ENCODE measurements around the gene PITHD1. TPM values are rescaled to one million over a fixed set of nuclear protein-coding genes. Genes with fewer than 3 reads are reported as not detected.
"Not testable (repeated sequence)": the region's sequence is repeated elsewhere in the genome, so short reads cannot be mapped to it uniquely, and the experiment has no call there.

Gene PITHD1
- total and polyA plus RNA-seq, 9 donors: 33.4 to 44.5 (median 38.7) TPM

DNA sequence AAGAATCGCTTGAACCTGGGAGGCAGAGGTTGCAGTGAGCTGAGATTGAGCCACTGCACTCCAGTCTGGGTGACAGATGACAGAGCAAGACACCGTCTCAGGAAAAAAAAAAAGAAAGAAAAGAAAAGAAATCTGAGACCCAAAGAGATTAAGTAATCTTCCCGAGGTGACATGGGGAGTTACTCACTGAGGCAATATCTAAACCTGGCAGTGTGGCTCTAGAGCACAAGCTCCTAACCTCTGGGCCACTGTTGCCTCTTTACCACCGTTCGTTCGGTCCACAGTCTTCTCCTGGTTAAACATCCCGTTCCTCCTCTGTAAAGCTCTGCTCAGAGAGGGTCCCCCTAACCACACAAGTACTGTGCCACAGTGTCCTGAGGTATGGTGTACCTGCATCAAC, 45.5 kb downstream of the PITHD1 start:
- H3K27ac ChIP-seq (ENCODE audit: low read length): no peak overlapping the region
- H3K36me3 ChIP-seq (ENCODE audit: control insufficient read depth, insufficient read depth, low read length): no peaks in the 10 kb centered on the region
- peaks cover 9% of the 10 kb centered on the region for H3K4me1 ChIP-seq (ENCODE audit: control insufficient read depth, insufficient read depth, low read length)
- no peak for DNase-seq
- 70% methylated on average over 3 of the region's 7 CpGs for WGBS (ENCODE audit: insufficient coverage)
- no peaks in the 10 kb centered on the region for H3K27me3 ChIP-seq (ENCODE audit: control insufficient read depth, insufficient read depth, low read length)
- no peaks in the 10 kb centered on the region for H3K9me3 ChIP-seq (replicated peaks; ENCODE audit: control insufficient read depth, low read depth, low read length)
- peak overlapping the region; percentile 88 for H3K4me3 ChIP-seq (ENCODE audit: low read length)

DNA sequence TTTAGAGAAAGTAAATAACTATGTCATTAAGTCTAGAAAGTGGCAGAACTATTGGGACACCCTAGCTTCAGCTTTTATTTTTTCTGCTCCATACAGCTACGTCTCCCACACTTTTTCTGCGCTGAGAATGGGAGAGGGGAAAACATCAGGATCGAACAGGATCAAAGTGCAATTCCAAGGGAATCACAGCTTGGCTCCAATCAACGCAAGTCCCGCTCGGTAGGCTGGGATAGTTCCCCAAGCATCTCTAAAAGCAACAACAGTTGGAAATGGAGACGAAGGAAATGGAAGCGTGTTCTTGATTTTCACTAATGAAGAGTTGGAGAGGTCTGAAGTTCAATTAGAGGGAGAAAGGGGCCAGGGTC, 46.5 kb downstream of the PITHD1 start:
- H3K27ac ChIP-seq (ENCODE audit: low read length): peak overlapping the region; percentile 93
- H3K9me3 ChIP-seq (replicated peaks; ENCODE audit: control insufficient read depth, low read depth, low read length): no peaks in the 10 kb centered on the region
- no peak for DNase-seq
- H3K27me3 ChIP-seq (ENCODE audit: control insufficient read depth, insufficient read depth, low read length): no peaks in the 10 kb centered on the region
- 0% methylated on average over 5 of the region's 8 CpGs for WGBS (ENCODE audit: insufficient coverage)
- H3K4me3 ChIP-seq (ENCODE audit: low read length): peak overlapping the region; percentile 88
- peaks cover 9% of the 10 kb centered on the region for H3K4me1 ChIP-seq (ENCODE audit: control insufficient read depth, insufficient read depth, low read length)
- H3K36me3 ChIP-seq (ENCODE audit: control insufficient read depth, insufficient read depth, low read length): no peaks in the 10 kb centered on the region

DNA sequence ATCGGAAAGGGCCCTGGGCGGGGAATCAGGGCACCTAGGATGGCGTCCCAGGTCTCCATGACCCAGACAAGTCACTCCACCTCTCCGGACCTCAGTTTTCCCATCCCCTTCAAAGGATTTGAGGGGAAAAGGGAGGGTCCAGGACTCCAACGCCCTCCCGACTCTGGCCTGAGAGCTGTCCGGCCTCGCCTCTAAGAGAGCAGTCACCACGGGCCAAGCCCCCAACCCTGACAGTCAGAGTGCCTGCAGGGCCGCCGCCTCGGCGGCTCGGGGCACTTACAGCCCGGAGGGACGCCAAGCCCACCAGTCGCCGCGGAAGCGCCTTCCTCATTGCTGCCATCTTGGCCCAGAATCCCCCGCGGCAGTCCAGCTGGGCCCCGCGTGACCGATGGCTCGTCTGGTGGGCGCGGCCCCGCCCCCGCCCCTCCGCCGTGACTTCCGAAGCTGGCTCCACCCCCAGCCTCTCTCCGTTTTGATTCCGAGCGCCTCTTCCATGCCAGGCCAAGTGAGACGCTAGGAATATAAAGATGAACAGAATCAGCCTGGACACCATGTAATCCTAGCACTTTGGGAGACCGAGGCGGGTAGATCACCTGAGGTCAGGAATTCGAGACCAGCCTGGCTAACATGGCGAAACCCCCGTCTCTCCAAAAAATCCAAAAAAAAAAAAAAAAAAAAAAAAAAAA, 47.0 kb downstream of the PITHD1 start, which contains the start of gene HMGCL:
TSS of gene HMGCL (minus strand) at position 354 of the 686 bp plus-strand sequence. CDS start at position 340, 14 bp downstream.
- DNase-seq: peak; percentile 97
- H3K27ac ChIP-seq (ENCODE audit: low read length): peak within 1 kb of the TSS; percentile 93
- WGBS (ENCODE audit: insufficient coverage): 0% methylated on average over 24 of the region's 42 CpGs

DNA sequence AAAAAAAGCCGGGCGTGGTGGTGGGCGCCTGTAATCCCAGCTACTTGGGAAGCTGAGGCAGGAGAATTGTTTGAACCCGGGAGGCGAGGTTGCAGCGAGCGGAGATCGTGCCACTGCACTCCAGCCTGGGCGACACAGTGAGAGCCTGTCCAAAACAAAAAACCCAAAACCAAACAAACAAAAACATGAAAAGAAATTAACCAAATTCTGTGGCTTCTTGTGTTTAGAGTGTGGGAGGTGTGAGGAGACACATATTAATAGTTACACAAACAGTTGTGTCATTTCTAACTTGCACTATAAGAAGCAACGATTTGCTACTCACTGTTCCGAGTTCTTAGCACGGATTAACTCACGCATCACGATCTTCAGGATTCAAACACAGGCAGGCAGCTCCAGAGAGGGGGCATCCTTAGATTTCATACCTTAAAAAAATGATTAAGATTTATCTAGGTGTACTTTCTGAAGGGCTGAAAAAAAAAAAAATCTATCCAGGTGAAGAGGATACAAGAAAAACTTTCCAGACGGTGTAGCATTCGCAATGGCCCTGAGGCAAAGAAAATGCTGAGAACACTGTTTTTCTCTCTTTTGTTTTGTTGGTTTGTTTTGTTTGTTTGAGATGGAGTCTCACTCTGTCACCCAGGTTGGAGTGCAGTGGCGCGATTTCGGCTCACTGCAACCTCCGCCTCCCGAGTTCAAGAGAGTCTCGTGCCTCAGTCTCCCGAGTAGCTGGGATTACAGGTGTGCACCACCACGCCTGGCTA, 47.7 kb downstream of the PITHD1 start:
- Histone ChIP-seq H3K9me3 (replicated peaks; ENCODE audit: control insufficient read depth, low read depth, low read length) (no peaks in the 10 kb centered on the region), H3K4me3 (ENCODE audit: low read length) (peak overlapping the region; percentile 88), H3K36me3 (ENCODE audit: control insufficient read depth, insufficient read depth, low read length) (no peaks in the 10 kb centered on the region), H3K27me3 (ENCODE audit: control insufficient read depth, insufficient read depth, low read length) (no peaks in the 10 kb centered on the region), H3K4me1 (ENCODE audit: control insufficient read depth, insufficient read depth, low read length) (peaks cover 9% of the 10 kb centered on the region), H3K27ac (ENCODE audit: low read length) (peak overlapping the region; percentile 83)
- DNase-seq: no peak
- WGBS (ENCODE audit: insufficient coverage): 84% methylated on average over 9 of the region's 24 CpGs

More for the DNA sequence above, 47.0 kb downstream of the PITHD1 start, which contains the start of gene HMGCL:
- H3K36me3 ChIP-seq (ENCODE audit: control insufficient read depth, insufficient read depth, low read length): no peaks in the 10 kb centered on the region
- H3K9me3 ChIP-seq (replicated peaks; ENCODE audit: control insufficient read depth, low read depth, low read length): no peaks in the 10 kb centered on the region
- no peaks in the 10 kb centered on the region for H3K27me3 ChIP-seq (ENCODE audit: control insufficient read depth, insufficient read depth, low read length)
- peaks cover 9% of the 10 kb centered on the region for H3K4me1 ChIP-seq (ENCODE audit: control insufficient read depth, insufficient read depth, low read length)
- H3K4me3 ChIP-seq (ENCODE audit: low read length): peak within 1 kb of the TSS; percentile 88

DNA sequence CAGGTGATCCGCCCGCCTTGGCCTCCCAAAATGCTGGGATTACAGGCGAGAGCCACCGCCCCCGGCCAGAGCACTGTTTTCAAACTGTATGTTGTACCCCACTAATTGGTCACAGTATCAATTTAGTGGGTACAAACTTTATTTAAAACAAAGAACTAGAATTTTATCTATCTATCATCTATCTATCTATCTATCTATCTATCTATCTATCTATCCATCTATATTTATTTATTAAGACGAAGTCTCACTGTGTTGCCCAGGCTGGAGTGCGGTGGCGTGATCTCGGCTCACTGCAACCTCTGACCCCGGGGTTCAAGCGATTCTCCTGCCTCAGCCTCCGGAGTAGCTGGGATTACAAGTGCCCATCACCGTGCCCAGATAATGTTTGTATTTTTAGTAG, 48.4 kb downstream of the PITHD1 start:
- H3K27me3 ChIP-seq (ENCODE audit: control insufficient read depth, insufficient read depth, low read length); H3K9me3 ChIP-seq (replicated peaks; ENCODE audit: control insufficient read depth, low read depth, low read length); H3K27ac ChIP-seq (ENCODE audit: low read length); H3K4me1 ChIP-seq (ENCODE audit: control insufficient read depth, insufficient read depth, low read length); H3K4me3 ChIP-seq (ENCODE audit: low read length); DNase-seq; H3K36me3 ChIP-seq (ENCODE audit: control insufficient read depth, insufficient read depth, low read length): not testable (repeated sequence)
- 100% methylated on average over 1 of the region's 13 CpGs for WGBS (ENCODE audit: insufficient coverage)

DNA sequence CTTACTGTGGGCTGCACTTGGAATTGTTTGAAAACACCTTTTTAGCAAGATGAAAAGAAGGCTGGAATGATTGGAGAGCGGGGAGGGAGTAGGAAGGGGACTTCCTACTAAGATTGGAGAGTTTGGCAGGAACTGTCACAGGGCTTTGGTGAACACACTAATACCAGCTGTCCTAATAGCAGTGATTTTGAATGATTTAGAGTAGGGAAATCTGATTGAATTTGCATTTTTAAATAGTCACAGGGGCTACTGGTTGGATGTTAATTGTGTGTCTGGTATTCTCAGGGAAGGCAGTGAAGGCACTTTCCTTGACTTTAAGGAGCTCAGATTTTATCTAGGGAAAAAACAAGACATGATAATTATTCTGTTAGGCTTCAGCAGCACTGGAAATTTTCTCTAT, 49.5 kb downstream of the PITHD1 start:
- Histone ChIP-seq H3K9me3 (replicated peaks; ENCODE audit: control insufficient read depth, low read depth, low read length) (no peaks in the 10 kb centered on the region), H3K36me3 (ENCODE audit: control insufficient read depth, insufficient read depth, low read length) (no peaks in the 10 kb centered on the region), H3K27ac (ENCODE audit: low read length) (no peak overlapping the region), H3K4me3 (ENCODE audit: low read length) (no peak overlapping the region), H3K4me1 (ENCODE audit: control insufficient read depth, insufficient read depth, low read length) (peaks cover 9% of the 10 kb centered on the region), H3K27me3 (ENCODE audit: control insufficient read depth, insufficient read depth, low read length) (no peaks in the 10 kb centered on the region)
- WGBS (ENCODE audit: insufficient coverage): 25% methylated on average over 1 of the region's 1 CpG
- no peak for DNase-seq

DNA sequence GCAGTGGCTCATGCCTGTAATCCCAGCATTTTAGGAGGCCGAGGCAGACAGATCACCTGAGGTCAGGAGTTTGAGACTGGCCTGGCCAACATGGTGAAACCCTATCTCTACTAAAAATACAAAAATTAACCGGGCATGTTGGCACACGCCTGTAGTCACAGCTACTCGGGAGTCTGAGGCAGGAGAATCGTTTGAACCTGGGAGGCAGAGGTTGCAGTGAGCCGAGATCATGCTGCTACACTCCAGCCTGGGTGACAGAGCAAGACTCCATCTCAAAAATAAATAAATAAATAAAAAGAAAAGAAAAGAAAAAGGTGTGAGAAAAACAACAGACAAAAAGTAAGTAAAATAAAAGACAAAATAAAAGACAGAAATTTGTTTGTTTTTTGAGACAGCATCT, 55.9 kb downstream of the PITHD1 start:
- not testable (repeated sequence) for DNase-seq; H3K9me3 ChIP-seq (replicated peaks; ENCODE audit: control insufficient read depth, low read depth, low read length); H3K27me3 ChIP-seq (ENCODE audit: control insufficient read depth, insufficient read depth, low read length); H3K36me3 ChIP-seq (ENCODE audit: control insufficient read depth, insufficient read depth, low read length); H3K4me3 ChIP-seq (ENCODE audit: low read length); H3K4me1 ChIP-seq (ENCODE audit: control insufficient read depth, insufficient read depth, low read length); H3K27ac ChIP-seq (ENCODE audit: low read length)
- WGBS (ENCODE audit: insufficient coverage): 80% methylated on average over 2 of the region's 6 CpGs

DNA sequence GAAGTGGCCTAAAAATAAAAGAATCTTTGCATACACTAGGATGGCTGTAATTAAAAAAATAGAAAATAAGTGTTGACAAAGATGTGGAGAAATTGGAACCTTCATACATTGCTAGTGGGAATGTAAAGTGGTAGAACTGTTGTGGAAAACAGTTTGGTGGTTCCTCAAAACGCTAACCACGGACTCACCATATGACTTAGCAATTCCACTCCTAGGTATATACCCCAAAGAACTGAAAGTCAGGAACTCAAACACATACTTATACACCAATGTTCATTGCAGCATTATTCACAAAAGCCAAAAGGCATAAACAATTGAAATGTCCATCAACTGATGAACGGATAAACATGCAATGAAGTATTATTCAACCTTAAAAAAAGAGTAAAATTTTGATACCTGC, 57.8 kb downstream of the PITHD1 start:
- no peak for DNase-seq
- Histone ChIP-seq H3K36me3 (ENCODE audit: control insufficient read depth, insufficient read depth, low read length) (no peaks in the 10 kb centered on the region), H3K4me1 (ENCODE audit: control insufficient read depth, insufficient read depth, low read length) (peaks cover 8% of the 10 kb centered on the region), H3K9me3 (replicated peaks; ENCODE audit: control insufficient read depth, low read depth, low read length) (no peaks in the 10 kb centered on the region), H3K27ac (ENCODE audit: low read length) (no peak overlapping the region), H3K4me3 (ENCODE audit: low read length) (no peak overlapping the region), H3K27me3 (ENCODE audit: control insufficient read depth, insufficient read depth, low read length) (peaks cover 6% of the 10 kb centered on the region)
- WGBS (ENCODE audit: insufficient coverage): no CpG with 5 or more reads among the region's 3 CpGs

Measured in muscle of leg (tissue), 11 donors.